SU-DHL-6 (cell line): ENCODE results near the gene GRM8.

Experiments used
- EZH2phosphoT487 ChIP-seq: fragments of 200-600 bp; sonication (generic), shearing (Covaris generic); conservative IDR thresholded peaks from 2 replicates; pipeline ENCODE4 v1.6.1; 2018; ENCODE audit warnings: mild to moderate bottlenecking, antibody characterized with exemption, low read length, moderate library complexity, mixed read lengths
- TF ChIP-seq, protein P1 (sequence below): fragments of 200-600 bp; sonication (generic); IDR thresholded peaks from one replicate; pipeline ENCODE4 v1.5.1; 2017; ENCODE audit warnings: antibody characterized with exemption, mild to moderate bottlenecking, low read length, moderate library complexity; ENCODE audit not compliant: insufficient read depth, poor library complexity, severe bottlenecking

DNA sequence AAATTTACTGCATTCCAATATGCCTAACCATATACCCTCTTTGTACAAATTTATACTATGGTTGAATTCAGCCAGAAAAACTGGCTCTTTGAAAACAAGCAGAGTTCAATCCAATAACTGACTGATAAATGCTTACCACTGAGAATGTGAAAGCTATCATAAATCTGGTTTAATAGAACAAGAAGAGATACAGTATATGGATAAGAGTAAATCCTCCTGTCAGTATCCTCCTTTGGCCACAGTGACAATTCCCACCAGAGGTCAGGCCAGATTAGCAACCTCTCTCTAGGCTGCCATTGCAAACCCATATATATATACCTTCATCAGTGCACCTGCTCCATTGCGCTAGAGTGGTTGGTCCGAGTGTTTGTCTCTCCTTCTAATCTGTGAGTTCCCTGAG lies 647.2 kb downstream of the GRM8 start:
- TF ChIP-seq, protein P1, sequence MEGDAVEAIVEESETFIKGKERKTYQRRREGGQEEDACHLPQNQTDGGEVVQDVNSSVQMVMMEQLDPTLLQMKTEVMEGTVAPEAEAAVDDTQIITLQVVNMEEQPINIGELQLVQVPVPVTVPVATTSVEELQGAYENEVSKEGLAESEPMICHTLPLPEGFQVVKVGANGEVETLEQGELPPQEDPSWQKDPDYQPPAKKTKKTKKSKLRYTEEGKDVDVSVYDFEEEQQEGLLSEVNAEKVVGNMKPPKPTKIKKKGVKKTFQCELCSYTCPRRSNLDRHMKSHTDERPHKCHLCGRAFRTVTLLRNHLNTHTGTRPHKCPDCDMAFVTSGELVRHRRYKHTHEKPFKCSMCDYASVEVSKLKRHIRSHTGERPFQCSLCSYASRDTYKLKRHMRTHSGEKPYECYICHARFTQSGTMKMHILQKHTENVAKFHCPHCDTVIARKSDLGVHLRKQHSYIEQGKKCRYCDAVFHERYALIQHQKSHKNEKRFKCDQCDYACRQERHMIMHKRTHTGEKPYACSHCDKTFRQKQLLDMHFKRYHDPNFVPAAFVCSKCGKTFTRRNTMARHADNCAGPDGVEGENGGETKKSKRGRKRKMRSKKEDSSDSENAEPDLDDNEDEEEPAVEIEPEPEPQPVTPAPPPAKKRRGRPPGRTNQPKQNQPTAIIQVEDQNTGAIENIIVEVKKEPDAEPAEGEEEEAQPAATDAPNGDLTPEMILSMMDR: no peak
- TF ChIP-seq EZH2phosphoT487: no peak
